DND-41 (cell line): ENCODE data around the gene THSD7B.

ENCODE experiments used
- ATAC-seq: fragments of 200-7000 bp; cut with Tn5 transposase; 3 replicates; pipeline ENCODE4 v1.9.1; 2021; ENCODE audit warnings: low read depth; ENCODE audit not compliant: insufficient read depth
- DNase-seq: peaks from one replicate; pipeline ENCODE4 v3.0.0-alpha.2; 2020
- H2AFZ ChIP-seq: 2 replicates; pipeline ENCODE4 v1.6.0; 2012; ENCODE audit warnings: low read depth, low read length
- H3K27ac ChIP-seq: 2 replicates; pipeline ENCODE4 v1.5.1; 2012; ENCODE audit warnings: low read length, inconsistent platforms
- H3K27me3 ChIP-seq: fragments of 200-600 bp; sonication (generic); 2 replicates; pipeline ENCODE4 v1.6.0; 2012; ENCODE audit warnings: low read length, mild to moderate bottlenecking, inconsistent platforms; ENCODE audit not compliant: insufficient read depth, poor library complexity
- H3K36me3 ChIP-seq: 2 replicates; pipeline ENCODE4 v1.5.1; 2012; ENCODE audit warnings: low read length, inconsistent platforms; ENCODE audit not compliant: insufficient read depth
- H3K4me1 ChIP-seq: 2 replicates; pipeline ENCODE4 v1.5.1; 2012; ENCODE audit warnings: mild to moderate bottlenecking, low read length; ENCODE audit not compliant: insufficient read depth
- H3K4me2 ChIP-seq: 2 replicates; pipeline ENCODE4 v1.6.0; 2012; ENCODE audit warnings: mild to moderate bottlenecking, moderate library complexity, low read length, inconsistent platforms; ENCODE audit not compliant: insufficient read depth
- H3K4me3 ChIP-seq, 2 experiments: fragments of 200-600 bp in 1 of 2; shearing (Covaris generic) in 1 of 2; 2 replicates each; pipeline ENCODE4 v1.5.1; 2012 to 2016; ENCODE audit warnings: inconsistent platforms in 2 of 2, low read length in 2 of 2, mild to moderate bottlenecking in 2 of 2, low read depth in 1 of 2, moderate library complexity in 1 of 2
- H3K79me2 ChIP-seq: 2 replicates; pipeline ENCODE4 v1.6.0; 2012; ENCODE audit warnings: low read length, inconsistent platforms; ENCODE audit not compliant: insufficient read depth
- H3K9ac ChIP-seq: 2 replicates; pipeline ENCODE4 v1.6.0; 2012; ENCODE audit warnings: low read depth, mild to moderate bottlenecking, inconsistent platforms, low read length, moderate library complexity
- H3K9me3 ChIP-seq: 2 replicates; pipeline ENCODE4 v1.5.1; 2012; ENCODE audit warnings: low read length, moderate library complexity, mild to moderate bottlenecking, inconsistent platforms; ENCODE audit not compliant: insufficient read depth, severe bottlenecking
- H4K20me1 ChIP-seq: 2 replicates; pipeline ENCODE4 v1.6.0; 2012; ENCODE audit warnings: low read length; ENCODE audit not compliant: insufficient read depth
- EZH2 ChIP-seq: IDR thresholded peaks from 3 replicates; pipeline ENCODE4 v1.6.1; 2012; ENCODE audit warnings: borderline replicate concordance, low read depth, mild to moderate bottlenecking, moderate library complexity, low read length, inconsistent platforms; ENCODE audit not compliant: severe bottlenecking
- TF ChIP-seq, protein P1 (sequence below): IDR thresholded peaks from 2 replicates; pipeline ENCODE4 v1.5.1; 2012; ENCODE audit warnings: borderline replicate concordance, low read length, moderate library complexity, mild to moderate bottlenecking; ENCODE audit not compliant: poor library complexity, severe bottlenecking; ENCODE audit errors: extremely low read depth

Gene THSD7B

DNA sequence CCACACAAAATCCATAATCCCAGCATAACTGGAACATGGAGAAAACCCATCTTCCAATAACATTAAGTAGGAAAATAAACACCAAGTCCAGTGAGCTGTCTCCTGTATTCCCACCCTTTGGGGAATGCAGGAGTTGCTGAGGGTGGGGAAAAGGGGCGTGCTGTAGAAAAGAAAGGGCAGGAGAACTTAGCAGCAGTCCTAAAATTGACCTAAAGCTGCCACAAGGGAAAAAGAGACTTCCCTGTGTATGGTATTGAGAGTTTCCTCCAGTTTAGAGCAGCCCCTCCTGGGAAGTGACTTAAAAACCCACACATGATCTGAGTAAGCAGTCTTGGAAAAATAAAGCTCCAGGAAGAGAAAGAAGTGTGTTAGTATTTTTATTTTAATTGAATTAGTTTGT lies 428.8 kb downstream of the THSD7B start:
- Histone ChIP-seq H3K4me1 (no peaks in the 10 kb centered on the region), H3K4me3 (no peak overlapping the region), H3K9me3 (no peaks in the 10 kb centered on the region), H2AFZ (no peak overlapping the region), H3K9ac (no peak overlapping the region), H3K79me2 (no peaks in the 10 kb centered on the region), H3K27ac (no peak overlapping the region), H3K4me2 (no peak overlapping the region), H3K27me3 (peaks cover 7% of the 10 kb centered on the region), H4K20me1 (no peaks in the 10 kb centered on the region), H3K36me3 (no peaks in the 10 kb centered on the region)
- ATAC-seq (no peak), DNase-seq (no peak)
- TF ChIP-seq, protein P1, sequence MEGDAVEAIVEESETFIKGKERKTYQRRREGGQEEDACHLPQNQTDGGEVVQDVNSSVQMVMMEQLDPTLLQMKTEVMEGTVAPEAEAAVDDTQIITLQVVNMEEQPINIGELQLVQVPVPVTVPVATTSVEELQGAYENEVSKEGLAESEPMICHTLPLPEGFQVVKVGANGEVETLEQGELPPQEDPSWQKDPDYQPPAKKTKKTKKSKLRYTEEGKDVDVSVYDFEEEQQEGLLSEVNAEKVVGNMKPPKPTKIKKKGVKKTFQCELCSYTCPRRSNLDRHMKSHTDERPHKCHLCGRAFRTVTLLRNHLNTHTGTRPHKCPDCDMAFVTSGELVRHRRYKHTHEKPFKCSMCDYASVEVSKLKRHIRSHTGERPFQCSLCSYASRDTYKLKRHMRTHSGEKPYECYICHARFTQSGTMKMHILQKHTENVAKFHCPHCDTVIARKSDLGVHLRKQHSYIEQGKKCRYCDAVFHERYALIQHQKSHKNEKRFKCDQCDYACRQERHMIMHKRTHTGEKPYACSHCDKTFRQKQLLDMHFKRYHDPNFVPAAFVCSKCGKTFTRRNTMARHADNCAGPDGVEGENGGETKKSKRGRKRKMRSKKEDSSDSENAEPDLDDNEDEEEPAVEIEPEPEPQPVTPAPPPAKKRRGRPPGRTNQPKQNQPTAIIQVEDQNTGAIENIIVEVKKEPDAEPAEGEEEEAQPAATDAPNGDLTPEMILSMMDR: no peak
- no peak for TF ChIP-seq EZH2

DNA sequence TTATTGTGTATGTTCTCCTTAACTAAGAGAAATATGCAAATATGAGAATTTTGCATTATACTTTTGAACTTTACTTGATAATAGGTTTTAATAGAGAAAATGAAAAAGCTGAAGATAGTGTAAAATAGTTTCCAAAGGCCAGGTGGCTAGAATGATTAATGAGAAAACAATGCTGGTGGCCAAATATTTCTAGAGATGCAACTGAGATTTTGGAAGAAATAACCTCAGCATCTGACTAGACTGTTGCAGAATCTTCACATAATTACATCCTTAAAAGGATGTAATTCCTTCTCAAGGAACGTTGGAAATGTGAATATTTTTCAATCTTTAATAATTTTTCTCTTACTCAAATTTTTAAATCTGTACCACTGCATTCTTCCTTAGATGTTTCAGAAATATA lies 434.4 kb downstream of the THSD7B start:
- Histone ChIP-seq H3K27me3 (peaks cover 2% of the 10 kb centered on the region), H3K9me3 (no peaks in the 10 kb centered on the region), H3K4me1 (no peaks in the 10 kb centered on the region), H3K9ac (no peak overlapping the region), H3K27ac (no peak overlapping the region), H2AFZ (no peak overlapping the region), H3K36me3 (no peaks in the 10 kb centered on the region), H3K4me2 (no peak overlapping the region), H3K4me3 (no peak overlapping the region), H4K20me1 (no peaks in the 10 kb centered on the region), H3K79me2 (no peaks in the 10 kb centered on the region)
- ATAC-seq: no peak
- TF ChIP-seq, protein P1: no peak
- no peak for TF ChIP-seq EZH2
- no peak for DNase-seq

DNA sequence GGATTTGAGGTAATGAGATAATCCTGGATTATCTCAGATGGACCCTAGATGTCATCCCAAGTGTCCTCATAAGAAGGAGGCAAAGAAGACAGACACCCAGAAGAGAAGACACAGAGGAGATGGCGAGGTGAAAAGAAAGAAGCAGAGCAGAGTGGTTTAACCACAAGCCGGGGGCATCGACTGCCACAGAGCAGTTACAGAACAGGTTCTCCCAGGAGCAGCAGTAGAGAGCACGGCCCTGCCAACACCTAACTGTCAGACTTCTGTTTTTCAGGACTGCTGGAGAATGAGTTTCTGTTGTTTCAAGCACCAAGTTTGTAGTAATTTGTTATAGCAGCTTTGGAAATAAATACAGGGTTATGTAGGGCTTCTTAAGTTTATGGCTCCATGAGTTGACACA lies 437.0 kb downstream of the THSD7B start:
- Histone ChIP-seq H3K9me3 (no peaks in the 10 kb centered on the region), H3K4me2 (no peak overlapping the region), H3K79me2 (no peaks in the 10 kb centered on the region), H3K4me3 (no peak overlapping the region), H3K9ac (no peak overlapping the region), H3K27me3 (peaks cover 6% of the 10 kb centered on the region), H2AFZ (no peak overlapping the region), H3K27ac (no peak overlapping the region), H3K36me3 (no peaks in the 10 kb centered on the region), H4K20me1 (no peaks in the 10 kb centered on the region), H3K4me1 (no peaks in the 10 kb centered on the region)
- ATAC-seq (no peak), DNase-seq (no peak)
- TF ChIP-seq, protein P1: no peak
- no peak for TF ChIP-seq EZH2

DNA sequence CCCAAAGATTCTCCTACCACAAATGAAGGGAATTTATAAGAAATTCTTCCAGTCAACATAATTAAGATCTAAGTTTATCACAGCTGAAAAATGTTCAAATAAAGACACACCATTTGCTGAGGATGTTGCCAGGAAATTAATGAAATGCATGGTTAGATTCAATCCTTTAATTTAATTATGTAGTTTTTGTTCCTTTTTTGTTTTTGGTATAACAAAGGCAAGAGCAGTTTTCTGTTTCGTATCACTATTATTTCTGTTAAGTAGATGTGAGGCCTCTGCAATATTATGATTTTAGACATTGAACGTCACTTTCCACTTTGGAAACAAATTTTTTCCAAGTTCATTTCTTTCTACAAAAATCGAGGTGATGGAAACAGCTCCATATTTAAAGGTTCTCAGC lies 440.0 kb downstream of the THSD7B start:
- Histone ChIP-seq H3K4me2 (no peak overlapping the region), H3K27me3 (peaks cover 4% of the 10 kb centered on the region), H4K20me1 (no peaks in the 10 kb centered on the region), H2AFZ (no peak overlapping the region), H3K4me1 (no peaks in the 10 kb centered on the region), H3K9ac (no peak overlapping the region), H3K79me2 (no peaks in the 10 kb centered on the region), H3K9me3 (no peaks in the 10 kb centered on the region), H3K4me3 (no peak overlapping the region), H3K36me3 (no peaks in the 10 kb centered on the region), H3K27ac (no peak overlapping the region)
- DNase-seq (no peak), ATAC-seq (no peak)
- TF ChIP-seq, protein P1: no peak
- no peak for TF ChIP-seq EZH2
